K562 (cell line): ENCODE data around the gene FBXO10. TPM values are rescaled to one million over a fixed set of nuclear protein-coding genes. Genes with fewer than 3 reads are reported as not detected.

Experiments
- EZH2 ChIP-seq: IDR thresholded peaks from 2 replicates; pipeline ENCODE4 v1.6.1; 2012; ENCODE audit warnings: low read depth, mild to moderate bottlenecking, inconsistent platforms, low read length, borderline replicate concordance
- KDM1A ChIP-seq, 2 experiments: fragments of 450-650 bp; IDR thresholded peaks; 2 replicates each; pipeline ENCODE4 v1.6.1; 2016; ENCODE audit warnings: mild to moderate bottlenecking in 2 of 2
- LARP7 ChIP-seq: fragments of 450-650 bp; IDR thresholded peaks from 2 replicates; pipeline ENCODE4 v1.6.1; 2016
- MTA3 ChIP-seq: fragments of 450-650 bp; formaldehyde crosslinking; IDR thresholded peaks from 2 replicates; pipeline ENCODE4 v1.6.1; 2017; ENCODE audit warnings: mild to moderate bottlenecking, borderline replicate concordance
- NUFIP1 ChIP-seq: fragments of 450-650 bp; IDR thresholded peaks from 2 replicates; pipeline ENCODE4 v1.6.1; 2018; ENCODE audit not compliant: partially characterized antibody
- SRSF9 ChIP-seq: fragments of 200-400 bp; formaldehyde crosslinking; IDR thresholded peaks from 2 replicates; pipeline ENCODE4 v1.6.1; 2017; ENCODE audit warnings: low read depth, low read length, borderline replicate concordance
- TBP ChIP-seq: optimal IDR thresholded peaks from 2 replicates; pipeline ENCODE3; 2011; ENCODE audit warnings: low read depth, low read length, improper control_type of control experiment
- TOE1 ChIP-seq, 2 experiments: fragments of 450-650 bp in 1 of 2; sonication (generic) in 1 of 2; formaldehyde crosslinking in 1 of 2; IDR thresholded peaks; 2 replicates each; pipeline versions ENCODE4 v1.7.1 to v1.8.0; 2016 to 2022; ENCODE audit warnings: borderline replicate concordance in 2 of 2, mild to moderate bottlenecking in 2 of 2, antibody characterized with exemption in 1 of 2, inconsistent platforms in 1 of 2, low read depth in 1 of 2, missing genetic modification reagents in 1 of 2, moderate library complexity in 1 of 2
- ZNF3 ChIP-seq: fragments of 250-450 bp; sonication (Bioruptor Pico); IDR thresholded peaks from 2 replicates; pipeline ENCODE4 v1.5.0; 2021; ENCODE audit warnings: mild to moderate bottlenecking, moderate library complexity
- ZNF696 ChIP-seq: fragments of 250-450 bp; sonication (Bioruptor Pico); conservative IDR thresholded peaks from 2 replicates; pipeline ENCODE4 v1.4.0; 2020; ENCODE audit warnings: mild to moderate bottlenecking, moderate library complexity
- polyA plus RNA-seq, 8 experiments: library from polyadenylated mRNA; depleted of rRNA in 4 of 8; stranded (reverse) in 5 of 8; unstranded in 3 of 8; fragments of >200 nt; fragmentation: Nextera tagmentation in 2 of 8; fragmentation: Illumina TruSeq in 1 of 8; extraction: Ambion mirVana in 2 of 8; extraction: Trizol in 1 of 8; gene quantifications; 2 replicates each; pipeline versions ENCODE4 v1.2.1 to v1.2.3, GENCODE V29; 2011 to 2014; ENCODE audit warnings: inconsistent platforms in 1 of 8, missing spikeins in 1 of 8
- total RNA-seq, 7 experiments: library from RNA; depleted of rRNA in 6 of 7; stranded (reverse); fragments of >200 nt in 6 of 7; fragmentation: Illumina TruSeq in 2 of 7; extraction: Trizol in 2 of 7; gene quantifications; 2 replicates each; pipeline versions ENCODE4 v1.2.1 to v1.2.3, GENCODE V29; 2011 to 2021; ENCODE audit warnings: low replicate concordance in 1 of 7
- TF ChIP-seq, protein P1 (sequence below): sonication (generic); formaldehyde crosslinking; IDR thresholded peaks from 2 replicates; pipeline ENCODE4 v1.8.0; 2023; ENCODE audit warnings: mild to moderate bottlenecking, missing genetic modification reagents
- TF ChIP-seq, protein P2 (sequence below): fragments of 450-650 bp; IDR thresholded peaks from 2 replicates; pipeline ENCODE4 v1.6.1; 2016
- TF ChIP-seq, protein P3 (sequence below): fragments of 450-650 bp; IDR thresholded peaks from 2 replicates; pipeline ENCODE4 v1.6.1; 2018; ENCODE audit warnings: mild to moderate bottlenecking, low read depth; ENCODE audit not compliant: partially characterized antibody
- TF ChIP-seq, protein P4 (sequence below): fragments of 250-450 bp; sonication (Bioruptor Pico); IDR thresholded peaks from 2 replicates; pipeline ENCODE4 v1.5.0; 2021

Gene FBXO10
- total and polyA plus RNA-seq, 9 of the 15 experiments (the other 6 are each of a cell fraction or from before 2014, with no cell fraction given) = 0.84 to 9.9 (median 6.0) TPM

DNA sequence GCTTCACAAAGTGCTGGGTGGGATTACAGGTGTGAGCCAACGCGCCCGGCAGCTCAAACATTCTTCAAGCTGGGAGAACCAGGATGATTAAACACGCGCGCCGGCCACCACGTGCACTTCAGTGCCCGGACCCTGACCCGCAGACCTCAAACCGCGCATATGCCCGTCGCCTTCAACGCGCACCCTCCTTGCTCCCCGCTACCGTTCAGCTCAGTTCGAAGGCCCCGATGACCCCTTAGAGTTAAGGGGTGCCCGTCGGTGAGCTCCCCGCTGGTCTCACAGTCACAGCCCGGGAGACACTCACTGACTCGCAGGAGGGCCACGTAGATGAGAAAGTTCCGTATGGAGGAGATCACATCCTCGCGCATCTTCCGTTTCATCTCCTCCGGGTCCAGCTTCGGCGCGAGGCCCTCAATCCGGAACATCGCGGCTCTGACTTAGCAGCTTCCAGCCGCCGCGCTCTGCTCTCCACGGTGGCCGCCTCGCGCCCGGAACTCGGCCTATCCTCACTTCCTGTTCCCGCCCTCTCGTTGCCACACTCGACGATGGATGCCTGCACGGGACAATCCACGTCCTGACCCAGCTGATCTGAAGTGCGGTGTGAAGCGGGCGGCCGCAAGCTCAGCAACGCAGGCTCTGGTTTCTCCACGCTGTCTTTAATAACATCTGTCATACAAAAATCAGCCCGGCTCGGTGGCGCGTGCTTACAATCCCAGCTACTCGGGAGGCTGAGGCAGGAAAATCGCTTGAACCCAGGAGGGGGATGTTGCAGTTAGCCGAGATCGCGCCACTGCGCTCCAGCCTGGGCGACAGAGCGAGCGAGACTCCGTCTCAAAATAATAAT lies 16.1 kb upstream of the FBXO10 start, which contains the start of gene TOMM5 (continued):
- TF ChIP-seq, protein P1, sequence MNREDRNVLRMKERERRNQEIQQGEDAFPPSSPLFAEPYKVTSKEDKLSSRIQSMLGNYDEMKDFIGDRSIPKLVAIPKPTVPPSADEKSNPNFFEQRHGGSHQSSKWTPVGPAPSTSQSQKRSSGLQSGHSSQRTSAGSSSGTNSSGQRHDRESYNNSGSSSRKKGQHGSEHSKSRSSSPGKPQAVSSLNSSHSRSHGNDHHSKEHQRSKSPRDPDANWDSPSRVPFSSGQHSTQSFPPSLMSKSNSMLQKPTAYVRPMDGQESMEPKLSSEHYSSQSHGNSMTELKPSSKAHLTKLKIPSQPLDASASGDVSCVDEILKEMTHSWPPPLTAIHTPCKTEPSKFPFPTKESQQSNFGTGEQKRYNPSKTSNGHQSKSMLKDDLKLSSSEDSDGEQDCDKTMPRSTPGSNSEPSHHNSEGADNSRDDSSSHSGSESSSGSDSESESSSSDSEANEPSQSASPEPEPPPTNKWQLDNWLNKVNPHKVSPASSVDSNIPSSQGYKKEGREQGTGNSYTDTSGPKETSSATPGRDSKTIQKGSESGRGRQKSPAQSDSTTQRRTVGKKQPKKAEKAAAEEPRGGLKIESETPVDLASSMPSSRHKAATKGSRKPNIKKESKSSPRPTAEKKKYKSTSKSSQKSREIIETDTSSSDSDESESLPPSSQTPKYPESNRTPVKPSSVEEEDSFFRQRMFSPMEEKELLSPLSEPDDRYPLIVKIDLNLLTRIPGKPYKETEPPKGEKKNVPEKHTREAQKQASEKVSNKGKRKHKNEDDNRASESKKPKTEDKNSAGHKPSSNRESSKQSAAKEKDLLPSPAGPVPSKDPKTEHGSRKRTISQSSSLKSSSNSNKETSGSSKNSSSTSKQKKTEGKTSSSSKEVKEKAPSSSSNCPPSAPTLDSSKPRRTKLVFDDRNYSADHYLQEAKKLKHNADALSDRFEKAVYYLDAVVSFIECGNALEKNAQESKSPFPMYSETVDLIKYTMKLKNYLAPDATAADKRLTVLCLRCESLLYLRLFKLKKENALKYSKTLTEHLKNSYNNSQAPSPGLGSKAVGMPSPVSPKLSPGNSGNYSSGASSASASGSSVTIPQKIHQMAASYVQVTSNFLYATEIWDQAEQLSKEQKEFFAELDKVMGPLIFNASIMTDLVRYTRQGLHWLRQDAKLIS = no peak; the same call in 1 of the 2 replicates
- TF ChIP-seq SRSF9 = no peak
- TF ChIP-seq, protein P2, sequence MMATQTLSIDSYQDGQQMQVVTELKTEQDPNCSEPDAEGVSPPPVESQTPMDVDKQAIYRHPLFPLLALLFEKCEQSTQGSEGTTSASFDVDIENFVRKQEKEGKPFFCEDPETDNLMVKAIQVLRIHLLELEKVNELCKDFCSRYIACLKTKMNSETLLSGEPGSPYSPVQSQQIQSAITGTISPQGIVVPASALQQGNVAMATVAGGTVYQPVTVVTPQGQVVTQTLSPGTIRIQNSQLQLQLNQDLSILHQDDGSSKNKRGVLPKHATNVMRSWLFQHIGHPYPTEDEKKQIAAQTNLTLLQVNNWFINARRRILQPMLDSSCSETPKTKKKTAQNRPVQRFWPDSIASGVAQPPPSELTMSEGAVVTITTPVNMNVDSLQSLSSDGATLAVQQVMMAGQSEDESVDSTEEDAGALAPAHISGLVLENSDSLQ = peak; percentile 85
- TF ChIP-seq TOE1 (IDR thresholded peaks at IDR 0.05; ENCODE audit: borderline replicate concordance) = peak; percentile 77
- TF ChIP-seq TOE1 (CRISPR knock-in tag; IDR thresholded peaks at IDR 0.05; ENCODE audit: borderline replicate concordance, low read depth) = no peak
- no peak for TF ChIP-seq ZNF696 (CRISPR knock-in tag)
- peak; percentile 99 for TF ChIP-seq MTA3
- TF ChIP-seq EZH2 = no peak
- TF ChIP-seq, protein P3, sequence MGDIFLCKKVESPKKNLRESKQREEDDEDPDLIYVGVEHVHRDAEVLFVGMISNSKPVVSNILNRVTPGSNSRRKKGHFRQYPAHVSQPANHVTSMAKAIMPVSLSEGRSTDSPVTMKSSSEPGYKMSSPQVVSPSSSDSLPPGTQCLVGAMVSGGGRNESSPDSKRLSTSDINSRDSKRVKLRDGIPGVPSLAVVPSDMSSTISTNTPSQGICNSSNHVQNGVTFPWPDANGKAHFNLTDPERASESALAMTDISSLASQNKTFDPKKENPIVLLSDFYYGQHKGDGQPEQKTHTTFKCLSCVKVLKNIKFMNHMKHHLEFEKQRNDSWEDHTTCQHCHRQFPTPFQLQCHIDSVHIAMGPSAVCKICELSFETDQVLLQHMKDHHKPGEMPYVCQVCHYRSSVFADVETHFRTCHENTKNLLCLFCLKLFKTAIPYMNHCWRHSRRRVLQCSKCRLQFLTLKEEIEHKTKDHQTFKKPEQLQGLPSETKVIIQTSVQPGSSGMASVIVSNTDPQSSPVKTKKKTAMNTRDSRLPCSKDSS = no peak
- peak; percentile 89 for TF ChIP-seq TBP
- 0 out of 2 replicates have a peak, but pooled peaks have one; percentile 43 for TF ChIP-seq LARP7
- TF ChIP-seq NUFIP1 = no peak
- TF ChIP-seq ZNF3 (CRISPR knock-in tag) = no peak
- TF ChIP-seq KDM1A (IDR thresholded peaks at IDR 0.05) = 0 out of 4 replicates have a peak, but pooled peaks of 1 of the 2 experiments have one; percentile 27
- TF ChIP-seq, protein P4, sequence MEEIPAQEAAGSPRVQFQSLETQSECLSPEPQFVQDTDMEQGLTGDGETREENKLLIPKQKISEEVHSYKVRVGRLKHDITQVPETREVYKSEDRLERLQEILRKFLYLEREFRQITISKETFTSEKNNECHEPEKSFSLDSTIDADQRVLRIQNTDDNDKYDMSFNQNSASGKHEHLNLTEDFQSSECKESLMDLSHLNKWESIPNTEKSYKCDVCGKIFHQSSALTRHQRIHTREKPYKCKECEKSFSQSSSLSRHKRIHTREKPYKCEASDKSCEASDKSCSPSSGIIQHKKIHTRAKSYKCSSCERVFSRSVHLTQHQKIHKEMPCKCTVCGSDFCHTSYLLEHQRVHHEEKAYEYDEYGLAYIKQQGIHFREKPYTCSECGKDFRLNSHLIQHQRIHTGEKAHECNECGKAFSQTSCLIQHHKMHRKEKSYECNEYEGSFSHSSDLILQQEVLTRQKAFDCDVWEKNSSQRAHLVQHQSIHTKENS (CRISPR knock-in tag) = no peak
